ENCODE results near the gene ITGA1.

The ITGA1 gene

GRCh38 chr5:52883110-52883509 lies 95.4 kb downstream of the ITGA1 start:
- in situ Hi-C loops (cut with MboI; ENCODE audit: low pct_unique_long_range_greater_than_20kb, low sequenced_read_pairs): loop anchor here (25.0 kb wide), 1 partner anchor 196 kb away; no protein-coding TSS in a partner anchor
- DNase-seq: no peak

- DNase-seq: no peak
- in situ Hi-C loops (cut with MboI; ENCODE audit: low pct_unique_long_range_greater_than_20kb, low sequenced_read_pairs): loop anchor here (25.0 kb wide), 1 partner anchor 197 kb away; no protein-coding TSS in a partner anchor
Observed at GRCh38 chr5:52884453-52884852, 96.7 kb downstream of the ITGA1 start.

- DNase-seq: no peak
- in situ Hi-C loops (cut with MboI; ENCODE audit: low pct_unique_long_range_greater_than_20kb, low sequenced_read_pairs): loop anchor here (25.0 kb wide), 1 partner anchor 198 kb away; no protein-coding TSS in a partner anchor
Observed at GRCh38 chr5:52885614-52886013, 97.9 kb downstream of the ITGA1 start.

- in situ Hi-C loops (cut with MboI; ENCODE audit: low pct_unique_long_range_greater_than_20kb, low sequenced_read_pairs): loop anchor here (25.0 kb wide), 1 partner anchor 199 kb away; no protein-coding TSS in a partner anchor
- DNase-seq: no peak
Observed at GRCh38 chr5:52886206-52886605, 98.5 kb downstream of the ITGA1 start.

- DNase-seq: no peak
Observed at GRCh38 chr5:52887066-52887465, 99.3 kb downstream of the ITGA1 start.

GRCh38 chr5:52888363-52888762 lies 100.6 kb downstream of the ITGA1 start:
- in situ Hi-C loops (cut with MboI; ENCODE audit: low pct_unique_long_range_greater_than_20kb, low sequenced_read_pairs): loop anchor here (25.0 kb wide), 1 partner anchor 201 kb away; no protein-coding TSS in a partner anchor
- DNase-seq: no peak

More at GRCh38 chr5:52887066-52887465, 99.3 kb downstream of the ITGA1 start:
- in situ Hi-C loops (cut with MboI; ENCODE audit: low pct_unique_long_range_greater_than_20kb, low sequenced_read_pairs): loop anchor here (25.0 kb wide), 1 partner anchor 200 kb away; no protein-coding TSS in a partner anchor

- in situ Hi-C loops (cut with MboI; ENCODE audit: low pct_unique_long_range_greater_than_20kb, low sequenced_read_pairs): loop anchor here (25.0 kb wide), 1 partner anchor 205 kb away; no protein-coding TSS in a partner anchor
- DNase-seq: no peak
Observed at GRCh38 chr5:52892242-52892878, 104.6 kb downstream of the ITGA1 start.

GRCh38 chr5:52893105-52893504 lies 105.4 kb downstream of the ITGA1 start:
- DNase-seq: no peak
- in situ Hi-C loops (cut with MboI; ENCODE audit: low pct_unique_long_range_greater_than_20kb, low sequenced_read_pairs): loop anchor here (25.0 kb wide), 1 partner anchor 206 kb away; no protein-coding TSS in a partner anchor

- no peak for DNase-seq
- in situ Hi-C loops (cut with MboI; ENCODE audit: low pct_unique_long_range_greater_than_20kb, low sequenced_read_pairs): loop anchor here (25.0 kb wide), 1 partner anchor 207 kb away; no protein-coding TSS in a partner anchor
Observed at GRCh38 chr5:52893863-52894262, 106.1 kb downstream of the ITGA1 start.

- no peak for DNase-seq
- in situ Hi-C loops (cut with MboI; ENCODE audit: low pct_unique_long_range_greater_than_20kb, low sequenced_read_pairs): loop anchor here (25.0 kb wide), 1 partner anchor 207 kb away; no protein-coding TSS in a partner anchor
Observed at GRCh38 chr5:52894451-52894850, 106.7 kb downstream of the ITGA1 start.

GRCh38 chr5:52895075-52895474 lies 107.4 kb downstream of the ITGA1 start:
- no peak for DNase-seq
- in situ Hi-C loops (cut with MboI; ENCODE audit: low pct_unique_long_range_greater_than_20kb, low sequenced_read_pairs): loop anchor here (25.0 kb wide), 1 partner anchor 208 kb away; no protein-coding TSS in a partner anchor

- in situ Hi-C loops (cut with MboI; ENCODE audit: low pct_unique_long_range_greater_than_20kb, low sequenced_read_pairs): loop anchor here (25.0 kb wide), 1 partner anchor 208 kb away; no protein-coding TSS in a partner anchor
- DNase-seq: no peak
Observed at GRCh38 chr5:52895572-52896413, 108.1 kb downstream of the ITGA1 start.

GRCh38 chr5:52896534-52897237 lies 109.0 kb downstream of the ITGA1 start:
- in situ Hi-C loops (cut with MboI; ENCODE audit: low pct_unique_long_range_greater_than_20kb, low sequenced_read_pairs): loop anchor here (25.0 kb wide), 1 partner anchor 209 kb away; no protein-coding TSS in a partner anchor
- no peak for DNase-seq

GRCh38 chr5:52897238-52897614 lies 109.5 kb downstream of the ITGA1 start:
- no peak for DNase-seq
- in situ Hi-C loops (cut with MboI; ENCODE audit: low pct_unique_long_range_greater_than_20kb, low sequenced_read_pairs): loop anchor here (25.0 kb wide), 1 partner anchor 210 kb away; no protein-coding TSS in a partner anchor

GRCh38 chr5:52898961-52899680 lies 111.4 kb downstream of the ITGA1 start:
- no peak for DNase-seq
- in situ Hi-C loops (cut with MboI; ENCODE audit: low pct_unique_long_range_greater_than_20kb, low sequenced_read_pairs): loop anchor here (25.0 kb wide), 1 partner anchor 212 kb away; no protein-coding TSS in a partner anchor

GRCh38 chr5:52903142-52903541 lies 115.4 kb downstream of the ITGA1 start:
- in situ Hi-C loops (cut with MboI; ENCODE audit: low pct_unique_long_range_greater_than_20kb, low sequenced_read_pairs): no loop called here
- no peak for DNase-seq

- no peak for DNase-seq
- in situ Hi-C loops (cut with MboI; ENCODE audit: low pct_unique_long_range_greater_than_20kb, low sequenced_read_pairs): no loop called here
Observed at GRCh38 chr5:52906343-52906742, 118.6 kb downstream of the ITGA1 start.

GRCh38 chr5:52906845-52907244 lies 119.1 kb downstream of the ITGA1 start:
- in situ Hi-C loops (cut with MboI; ENCODE audit: low pct_unique_long_range_greater_than_20kb, low sequenced_read_pairs): no loop called here
- no peak for DNase-seq

Data from KBM-7 (cell line).